ENCODE measurements around the gene SLC6A7. TPM values are rescaled to one million over a fixed set of nuclear protein-coding genes. Genes with fewer than 3 reads are reported as not detected.

SLC6A7 gene
- total RNA-seq, 2 experiments from 2014 or later = not detected

DNA sequence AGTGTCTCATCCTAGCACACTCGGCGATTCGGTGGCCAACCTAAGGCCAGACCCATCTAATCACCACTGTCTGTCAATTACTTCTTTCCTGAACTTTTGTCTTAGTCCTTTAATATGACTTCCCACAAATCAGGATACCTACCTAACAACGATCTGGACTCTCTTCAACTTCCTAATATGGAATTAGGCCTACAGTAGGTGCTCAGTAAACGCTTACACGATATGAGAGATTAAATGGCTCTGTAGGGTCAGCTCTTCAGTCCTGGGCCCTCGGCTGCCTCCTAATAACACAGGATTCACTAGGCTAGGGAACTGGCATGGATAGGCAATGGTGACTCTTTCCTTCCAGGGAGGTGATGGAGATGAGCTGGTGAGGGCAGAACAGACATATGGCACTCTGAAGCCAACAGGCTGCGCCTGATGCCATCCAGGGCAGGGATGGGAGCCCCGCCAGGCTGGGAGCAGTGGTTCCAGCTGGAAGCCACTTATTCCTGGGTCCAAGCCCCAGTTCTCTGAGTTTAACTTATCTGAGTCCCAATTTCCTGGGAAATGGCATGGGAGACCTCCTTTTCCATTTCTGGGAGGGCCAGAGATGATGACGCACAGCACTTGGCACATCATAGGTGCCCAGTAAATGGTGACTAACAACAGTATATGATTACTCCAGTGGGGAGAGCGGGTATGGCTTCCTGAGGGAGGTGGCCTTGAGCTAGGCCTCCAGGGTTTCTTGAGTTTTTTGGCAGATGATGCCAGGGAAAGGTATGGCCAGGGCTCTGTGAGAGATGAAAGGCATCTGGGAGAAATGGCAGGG, 41.5 kb upstream of the SLC6A7 start:
- Mint-ChIP-seq H3K27me3 (no peaks in the 10 kb centered on the region), H3K9me3 (ENCODE audit: low read depth) (no peaks in the 10 kb centered on the region), H3K27ac (peak overlapping the region; percentile 93), H3K4me3 (peak overlapping the region; percentile 10), H3K4me1 (peaks cover 77% of the 10 kb centered on the region), H3K36me3 (peaks cover 26% of the 10 kb centered on the region)
- DNase-seq = no peak
- CTCF ChIA-PET = interaction anchor here (1.2 to 3.3 kb wide), 7 partner anchors 8 to 295 kb away, joined by 3 to 12 read pairs (median 5); no protein-coding TSS in a partner anchor
- no peak for ATAC-seq

- H3K4me1 Mint-ChIP-seq = peaks cover 77% of the 10 kb centered on the region
- ATAC-seq (peak; percentile 85), DNase-seq (peak; percentile 89)
- H3K9me3 Mint-ChIP-seq (ENCODE audit: low read depth) = no peaks in the 10 kb centered on the region
- H3K4me3 Mint-ChIP-seq = peak overlapping the region; percentile 40
- H3K36me3 Mint-ChIP-seq = peaks cover 35% of the 10 kb centered on the region
- CTCF ChIA-PET = interaction anchor here (1.2 to 3.3 kb wide), 9 partner anchors 8 to 301 kb away, joined by 3 to 12 read pairs (median 5); no protein-coding TSS in a partner anchor
- H3K27me3 Mint-ChIP-seq = peaks cover 6% of the 10 kb centered on the region
- peak overlapping the region; percentile 93 for H3K27ac Mint-ChIP-seq
Observed at GRCh38 chr5:150149618-150150017, 40.2 kb upstream of the SLC6A7 start.

- peaks cover 30% of the 10 kb centered on the region for H3K36me3 Mint-ChIP-seq
- H3K27me3 Mint-ChIP-seq = peaks cover 11% of the 10 kb centered on the region
- ATAC-seq (peak; percentile 56), DNase-seq (peak; percentile 87)
- peak overlapping the region; percentile 70 for H3K27ac Mint-ChIP-seq
- no peaks in the 10 kb centered on the region for H3K9me3 Mint-ChIP-seq (ENCODE audit: low read depth)
- H3K4me3 Mint-ChIP-seq = peak overlapping the region; percentile 88
- peaks cover 74% of the 10 kb centered on the region for H3K4me1 Mint-ChIP-seq
- CTCF ChIA-PET = interaction anchor here (1.2 to 4.0 kb wide), 7 partner anchors 8 to 107 kb away, joined by 3 to 20 read pairs (median 4); no protein-coding TSS in a partner anchor
Observed at GRCh38 chr5:150152636-150153462, 37.0 kb upstream of the SLC6A7 start.

- Mint-ChIP-seq H3K9me3 (ENCODE audit: low read depth) (no peaks in the 10 kb centered on the region), H3K36me3 (peaks cover 25% of the 10 kb centered on the region), H3K4me1 (peaks cover 69% of the 10 kb centered on the region), H3K4me3 (peak overlapping the region; percentile 88), H3K27me3 (peaks cover 11% of the 10 kb centered on the region), H3K27ac (peak overlapping the region; percentile 52)
- CTCF ChIA-PET = interaction anchor here (1.2 to 4.0 kb wide), 5 partner anchors 8 to 108 kb away, joined by 3 to 20 read pairs (median 5); no protein-coding TSS in a partner anchor
- ATAC-seq = no peak
- no peak for DNase-seq
Observed at GRCh38 chr5:150153483-150153882, 36.4 kb upstream of the SLC6A7 start.

- Mint-ChIP-seq H3K4me1 (peaks cover 63% of the 10 kb centered on the region), H3K27ac (peak overlapping the region; percentile 83), H3K4me3 (peak overlapping the region; percentile 88), H3K27me3 (peaks cover 11% of the 10 kb centered on the region), H3K36me3 (peaks cover 20% of the 10 kb centered on the region), H3K9me3 (ENCODE audit: low read depth) (no peaks in the 10 kb centered on the region)
- DNase-seq = peak; percentile 70
- peak; percentile 18 for ATAC-seq
- CTCF ChIA-PET = interaction anchor here (1.1 to 4.0 kb wide), 6 partner anchors 9 to 62 kb away, joined by 3 to 20 read pairs (median 4); no protein-coding TSS in a partner anchor
Observed at GRCh38 chr5:150153957-150154617, 35.8 kb upstream of the SLC6A7 start.

DNA sequence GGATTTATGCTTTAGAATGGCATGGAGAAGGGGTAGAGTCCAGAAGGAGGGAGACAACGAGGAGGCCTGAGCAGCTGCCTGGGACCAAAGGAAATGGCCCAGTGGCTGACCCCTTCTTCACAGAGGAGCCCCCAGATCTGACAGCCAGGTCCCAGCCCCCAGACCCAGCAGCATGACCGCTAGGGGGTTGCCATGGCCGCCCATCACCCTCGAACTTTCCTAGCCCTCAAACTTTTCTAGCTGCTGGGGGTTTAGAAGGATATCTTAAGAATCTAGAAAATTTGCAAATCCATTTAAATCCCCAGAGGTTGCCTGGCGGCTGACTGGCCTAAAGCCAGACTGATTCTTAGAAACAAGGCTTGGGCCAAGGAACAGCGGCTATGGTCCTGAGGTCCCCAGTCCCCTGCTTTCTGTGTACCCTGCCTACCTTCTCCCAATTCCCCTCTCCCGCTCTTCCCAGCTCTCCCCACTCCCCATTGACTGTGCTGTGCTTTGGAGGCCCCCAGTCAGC, 35.2 kb upstream of the SLC6A7 start:
- Mint-ChIP-seq H3K4me1 (peaks cover 58% of the 10 kb centered on the region), H3K27me3 (peaks cover 11% of the 10 kb centered on the region), H3K4me3 (peak overlapping the region; percentile 88)

DNA sequence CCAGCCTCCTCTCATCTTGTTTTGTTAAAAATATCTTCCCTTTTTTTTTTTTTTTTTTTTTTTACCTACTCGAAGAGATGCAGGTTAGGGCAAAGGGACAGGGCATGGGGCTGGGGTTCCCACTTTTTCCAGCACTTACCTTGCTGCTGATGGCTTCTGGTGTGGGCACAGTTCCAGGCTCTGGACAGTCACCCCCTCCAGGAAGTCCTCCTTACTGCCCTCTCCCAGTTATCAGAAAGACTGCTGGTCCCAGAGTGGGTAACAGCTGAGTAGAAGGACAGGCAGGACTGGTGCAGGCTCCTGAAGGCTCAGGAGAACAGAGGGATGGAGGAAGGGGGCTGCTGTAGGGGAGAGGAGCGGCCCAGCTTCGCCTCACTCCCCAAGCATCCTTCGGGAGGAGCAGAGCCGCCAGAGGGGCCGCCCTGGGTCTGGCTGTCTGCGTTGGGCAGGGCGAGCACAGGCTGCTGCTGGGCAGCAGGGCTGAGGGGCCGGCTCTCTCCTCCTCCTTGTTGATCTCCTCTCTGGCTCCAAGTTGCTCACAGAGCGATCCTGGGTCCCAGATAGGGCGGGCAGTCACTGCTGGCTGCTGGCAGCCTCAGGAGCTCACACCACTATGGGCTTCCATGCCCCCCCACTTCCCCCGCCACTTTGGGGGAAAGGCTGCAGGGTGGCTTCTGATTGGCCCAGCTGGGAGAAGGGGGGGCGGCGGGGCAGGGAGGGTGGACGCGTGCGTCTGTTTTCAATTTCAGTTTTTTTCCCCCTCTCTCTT, 34.4 kb upstream of the SLC6A7 start, which contains the start of gene PDGFRB:
Gene PDGFRB, minus strand, starts transcription at position 588 of the 769 bp plus-strand sequence. CDS start 18,798 bp downstream, outside the sequence.
- H3K4me3 Mint-ChIP-seq = peak within 1 kb of the TSS; percentile 88
- H3K4me1 Mint-ChIP-seq = peaks cover 51% of the 10 kb centered on the region
- peak; percentile 83 for ATAC-seq
- peaks cover 20% of the 10 kb centered on the region for H3K36me3 Mint-ChIP-seq
- H3K27me3 Mint-ChIP-seq = peaks cover 11% of the 10 kb centered on the region
- CTCF ChIA-PET = interaction anchor here (0.7 to 4.0 kb wide), 11 partner anchors 10 to 196 kb away, joined by 3 to 20 read pairs (median 3); no protein-coding TSS in a partner anchor
- peak within 1 kb of the TSS; percentile 86 for H3K27ac Mint-ChIP-seq
- DNase-seq = peak; percentile 88
- no peaks in the 10 kb centered on the region for H3K9me3 Mint-ChIP-seq (ENCODE audit: low read depth)

More for the DNA sequence above, 35.2 kb upstream of the SLC6A7 start:
- CTCF ChIA-PET = interaction anchor here (0.9 to 4.0 kb wide), 9 partner anchors 9 to 61 kb away, joined by 3 to 20 read pairs (median 4); no protein-coding TSS in a partner anchor
- Mint-ChIP-seq H3K36me3 (peaks cover 20% of the 10 kb centered on the region), H3K27ac (peak overlapping the region; percentile 86), H3K9me3 (ENCODE audit: low read depth) (no peaks in the 10 kb centered on the region)
- ATAC-seq (no peak), DNase-seq (no peak)

DNA sequence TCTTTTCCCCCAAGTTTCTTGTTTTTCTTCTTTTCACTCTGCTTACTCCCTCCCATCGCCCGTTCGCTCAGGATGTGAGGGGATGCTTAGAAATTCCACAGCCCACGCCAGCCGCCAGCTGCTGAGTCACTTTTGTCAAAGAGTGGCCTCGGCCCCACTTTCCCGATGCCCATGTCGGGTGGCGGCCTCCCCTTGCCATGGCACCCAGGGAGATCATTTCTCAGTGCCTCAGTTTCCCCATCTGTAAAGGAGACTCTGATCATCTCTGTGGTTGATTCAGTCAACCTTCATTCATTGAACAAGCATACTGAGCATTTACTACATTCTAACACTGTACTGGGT, 33.9 kb upstream of the SLC6A7 start:
- ATAC-seq (no peak), DNase-seq (no peak)
- Mint-ChIP-seq H3K27ac (peak overlapping the region; percentile 86), H3K27me3 (peaks cover 11% of the 10 kb centered on the region), H3K4me3 (peak overlapping the region; percentile 88), H3K36me3 (peaks cover 15% of the 10 kb centered on the region), H3K9me3 (ENCODE audit: low read depth) (no peaks in the 10 kb centered on the region), H3K4me1 (peaks cover 45% of the 10 kb centered on the region)
- CTCF ChIA-PET = interaction anchor here (0.6 to 4.0 kb wide), 8 partner anchors 11 to 195 kb away, joined by 3 to 20 read pairs (median 3); no protein-coding TSS in a partner anchor

GRCh38 chr5:150156540-150156939, 33.3 kb upstream of the SLC6A7 start:
- no peak for ATAC-seq
- H3K4me3 Mint-ChIP-seq = peak overlapping the region; percentile 88
- DNase-seq = no peak
- CTCF ChIA-PET = interaction anchor here (0.6 to 4.0 kb wide), 3 partner anchors 22 to 159 kb away, joined by 3 to 20 read pairs (median 3); no protein-coding TSS in a partner anchor
- H3K36me3 Mint-ChIP-seq = peaks cover 14% of the 10 kb centered on the region
- H3K27ac Mint-ChIP-seq = no peak overlapping the region
- H3K9me3 Mint-ChIP-seq (ENCODE audit: low read depth) = no peaks in the 10 kb centered on the region
- H3K27me3 Mint-ChIP-seq = peaks cover 11% of the 10 kb centered on the region
- peaks cover 42% of the 10 kb centered on the region for H3K4me1 Mint-ChIP-seq

GRCh38 chr5:150157168-150157567, 32.7 kb upstream of the SLC6A7 start:
- CTCF ChIA-PET = interaction anchor here (1.1 to 1.8 kb wide), 5 partner anchors 8 to 62 kb away, joined by 3 to 11 read pairs (median 3); no protein-coding TSS in a partner anchor
- H3K4me3 Mint-ChIP-seq = no peak overlapping the region
- no peak for DNase-seq
- H3K27ac Mint-ChIP-seq = no peak overlapping the region
- H3K36me3 Mint-ChIP-seq = peaks cover 14% of the 10 kb centered on the region
- H3K27me3 Mint-ChIP-seq = peaks cover 11% of the 10 kb centered on the region
- no peak for ATAC-seq
- peaks cover 38% of the 10 kb centered on the region for H3K4me1 Mint-ChIP-seq
- H3K9me3 Mint-ChIP-seq (ENCODE audit: low read depth) = no peaks in the 10 kb centered on the region

GRCh38 chr5:150158170-150158949, 31.5 kb upstream of the SLC6A7 start:
- no peak for ATAC-seq
- H3K4me1 Mint-ChIP-seq = peaks cover 26% of the 10 kb centered on the region
- H3K27me3 Mint-ChIP-seq = peaks cover 14% of the 10 kb centered on the region
- H3K27ac Mint-ChIP-seq = no peak overlapping the region
- peaks cover 9% of the 10 kb centered on the region for H3K36me3 Mint-ChIP-seq
- CTCF ChIA-PET = interaction anchor here (1.1 to 2.7 kb wide), 7 partner anchors 9 to 192 kb away, joined by 3 to 11 read pairs (median 10); no protein-coding TSS in a partner anchor
- no peak overlapping the region for H3K4me3 Mint-ChIP-seq
- no peak for DNase-seq
- H3K9me3 Mint-ChIP-seq (ENCODE audit: low read depth) = no peaks in the 10 kb centered on the region
